GM19438 (cell line): ENCODE data around the gene UVRAG.

Experiments
- ATAC-seq: cut with Tn5 transposase; IDR thresholded peaks from one replicate; pipeline ENCODE4 v1.9.1; 2021; ENCODE audit warnings: low read depth; ENCODE audit not compliant: unreplicated experiment

Gene UVRAG

DNA sequence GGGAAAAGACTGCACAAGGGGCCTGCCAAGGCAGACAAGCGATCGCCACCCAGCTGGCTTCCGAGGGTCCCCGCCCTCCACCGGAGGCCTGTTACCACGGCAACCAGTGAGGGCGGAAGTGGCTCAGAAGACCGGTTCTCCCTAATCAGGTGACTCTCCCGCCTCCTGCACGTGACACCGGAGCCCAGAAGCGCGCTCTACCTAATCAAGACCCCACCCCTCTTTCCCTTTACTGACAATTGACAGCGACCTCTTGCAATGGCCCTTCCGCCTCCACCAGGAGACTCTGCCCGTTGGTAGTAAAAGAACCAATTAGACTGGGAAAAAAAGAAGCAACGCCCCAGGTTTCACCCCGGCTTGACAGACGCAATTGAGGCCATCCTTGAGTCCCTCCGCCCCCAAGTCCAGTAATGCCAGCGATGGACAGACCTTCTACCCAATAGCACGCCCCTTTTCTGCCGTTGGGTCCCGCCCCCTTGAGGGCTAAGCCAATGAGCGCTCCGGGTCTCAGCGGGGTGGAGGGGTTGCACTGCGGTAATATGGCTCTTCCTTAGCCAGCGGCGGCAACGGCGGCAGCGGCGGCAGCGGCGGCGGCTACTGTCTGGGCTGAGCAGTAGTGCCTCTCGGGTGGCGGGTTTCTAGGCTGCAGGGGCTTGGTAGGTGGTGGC is at the start of gene UVRAG:
Gene UVRAG, plus strand, starts transcription at position 534 of the 668 bp plus-strand sequence. CDS start 198 bp downstream, outside the sequence.
- ATAC-seq, result peak; percentile 83

GRCh38 chr11:75766443-75767227 is 48.4 kb upstream of the UVRAG start:
- no peak for ATAC-seq

DNA sequence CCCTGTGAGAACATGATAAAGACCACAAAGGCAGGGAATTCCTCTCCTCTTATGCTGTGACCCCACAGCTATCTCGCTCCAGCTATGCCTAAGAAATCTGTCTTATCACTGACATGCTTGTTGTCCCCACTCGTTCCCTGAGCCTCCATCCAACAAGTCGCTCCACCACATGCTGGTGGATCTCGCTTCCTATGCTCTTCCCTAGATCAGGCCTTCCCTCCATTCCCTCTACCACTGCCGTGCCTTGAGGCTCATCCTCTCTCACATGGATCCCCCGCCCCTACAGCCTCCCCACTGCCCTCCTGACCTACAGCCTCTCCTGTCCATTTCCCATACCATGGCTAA is 47.8 kb upstream of the UVRAG start:
- ATAC-seq, result no peak

DNA sequence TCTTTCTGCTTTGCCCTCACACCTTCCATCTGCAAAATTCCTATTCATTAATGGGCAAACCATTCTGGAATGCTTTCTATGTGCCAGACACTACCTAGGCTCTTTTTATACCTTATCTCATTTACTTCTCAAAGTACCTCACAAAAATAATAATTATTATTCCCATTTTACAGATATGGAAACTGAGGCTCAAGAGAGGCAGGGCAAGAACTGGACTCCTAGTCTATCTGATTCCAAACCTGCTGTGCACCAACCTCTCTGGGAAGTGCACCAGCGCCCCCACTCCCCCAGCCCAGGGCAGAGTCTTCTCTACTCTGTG is 47.3 kb upstream of the UVRAG start:
- no peak for ATAC-seq

GRCh38 chr11:75768112-75768908 is 46.7 kb upstream of the UVRAG start, which contains the start of gene DGAT2:
Gene DGAT2 (plus strand): TSS chr11:75768778. CDS start chr11:75768992, 214 bp downstream.
- ATAC-seq, result peak; percentile 71

DNA sequence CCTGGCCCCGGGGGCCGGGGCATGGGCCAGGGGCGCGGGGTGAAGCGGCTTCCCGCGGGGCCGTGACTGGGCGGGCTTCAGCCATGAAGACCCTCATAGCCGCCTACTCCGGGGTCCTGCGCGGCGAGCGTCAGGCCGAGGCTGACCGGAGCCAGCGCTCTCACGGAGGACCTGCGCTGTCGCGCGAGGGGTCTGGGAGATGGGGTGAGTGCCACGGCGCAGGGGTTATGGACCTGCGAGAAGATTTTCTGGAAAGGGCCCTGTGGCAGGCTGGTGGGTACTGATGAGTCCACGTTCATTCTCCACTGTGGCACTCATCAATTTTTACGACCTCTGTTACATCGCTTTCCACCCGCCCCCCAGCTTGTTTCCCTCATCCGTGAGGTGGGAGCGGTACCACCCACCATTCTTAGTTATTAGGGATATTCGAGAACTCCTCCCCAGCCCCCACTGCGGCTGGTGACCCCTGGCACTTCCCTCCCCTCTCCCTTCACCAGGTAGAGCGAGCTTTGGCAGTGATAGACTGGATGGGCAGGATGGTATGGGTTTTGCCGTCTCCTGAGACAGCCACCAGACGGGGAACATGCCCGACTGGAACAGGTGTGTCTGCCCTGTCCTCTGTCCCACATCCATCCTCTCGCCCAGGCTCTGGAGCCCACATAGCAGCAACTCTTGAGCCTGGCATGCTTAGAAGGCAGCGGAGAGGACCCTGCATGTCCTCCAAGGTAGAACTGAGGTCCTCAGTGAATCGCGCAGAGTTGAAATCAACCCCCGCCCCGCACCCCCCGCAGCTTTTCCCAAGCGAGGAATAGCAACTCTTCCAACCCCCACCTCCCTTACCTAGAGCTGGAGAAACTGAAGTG is 45.9 kb upstream of the UVRAG start:
- ATAC-seq, result no peak

DNA sequence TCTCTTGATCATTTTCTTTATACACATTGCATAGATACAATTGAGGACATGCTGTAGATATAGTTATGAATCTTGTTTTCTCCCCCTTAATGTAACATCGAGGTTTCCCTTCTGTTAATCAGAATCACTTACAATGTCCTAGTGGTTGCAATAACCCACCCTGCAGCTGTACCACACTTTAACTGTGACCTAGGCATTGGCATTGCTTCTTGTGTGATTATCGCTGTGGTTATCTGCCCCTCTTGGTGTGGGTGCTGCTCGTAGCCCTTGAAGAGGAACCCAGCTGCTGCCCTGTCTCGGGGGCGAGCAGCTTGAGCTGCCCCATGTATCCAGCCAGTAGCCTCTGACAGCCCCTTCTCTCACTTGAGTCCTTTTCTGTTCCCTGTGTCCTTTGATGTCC is 44.9 kb upstream of the UVRAG start:
- no peak for ATAC-seq

DNA sequence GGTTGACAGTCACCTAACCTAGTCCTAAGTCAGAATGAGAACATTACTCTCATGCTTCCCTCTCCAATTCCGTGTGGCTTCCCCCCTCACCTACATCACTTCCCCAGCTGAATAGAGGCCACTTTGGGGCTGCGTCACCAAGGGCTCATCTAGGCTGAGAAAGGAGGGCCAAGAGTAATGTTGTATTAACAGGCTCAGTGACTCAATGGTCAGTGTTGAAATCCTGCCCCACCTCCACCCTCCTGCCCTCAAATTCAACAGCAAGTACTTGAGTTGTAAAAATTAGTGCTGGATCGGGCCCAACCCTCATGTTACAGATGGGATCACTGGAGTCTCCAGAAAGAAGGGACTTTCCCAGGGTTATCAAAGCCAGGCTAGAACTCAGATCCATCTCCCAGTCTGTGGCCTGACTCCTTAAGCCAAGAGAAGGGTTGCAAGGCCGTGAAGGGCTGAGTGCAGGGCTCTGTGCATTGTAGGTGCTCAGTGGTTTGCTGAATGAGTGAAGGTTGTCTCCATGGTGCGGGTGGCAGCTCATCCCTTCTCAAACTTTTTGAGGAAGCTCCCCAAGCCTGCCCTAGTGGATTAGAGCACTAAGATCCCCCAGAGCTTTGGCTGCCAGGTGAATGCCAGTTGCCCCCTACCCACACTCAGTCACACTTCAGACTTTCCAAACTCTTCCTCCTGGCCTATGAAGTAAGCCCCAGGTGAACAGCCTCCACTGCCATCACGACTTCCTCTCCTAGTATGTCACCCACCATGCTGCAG is 43.2 kb upstream of the UVRAG start:
- ATAC-seq, result no peak

GRCh38 chr11:75773595-75774353 is 41.2 kb upstream of the UVRAG start:
- peak; percentile 72 for ATAC-seq

- no peak for ATAC-seq
Observed at GRCh38 chr11:75775056-75775455, 40.0 kb upstream of the UVRAG start.

GRCh38 chr11:75776546-75776945 is 38.5 kb upstream of the UVRAG start:
- ATAC-seq, result no peak

DNA sequence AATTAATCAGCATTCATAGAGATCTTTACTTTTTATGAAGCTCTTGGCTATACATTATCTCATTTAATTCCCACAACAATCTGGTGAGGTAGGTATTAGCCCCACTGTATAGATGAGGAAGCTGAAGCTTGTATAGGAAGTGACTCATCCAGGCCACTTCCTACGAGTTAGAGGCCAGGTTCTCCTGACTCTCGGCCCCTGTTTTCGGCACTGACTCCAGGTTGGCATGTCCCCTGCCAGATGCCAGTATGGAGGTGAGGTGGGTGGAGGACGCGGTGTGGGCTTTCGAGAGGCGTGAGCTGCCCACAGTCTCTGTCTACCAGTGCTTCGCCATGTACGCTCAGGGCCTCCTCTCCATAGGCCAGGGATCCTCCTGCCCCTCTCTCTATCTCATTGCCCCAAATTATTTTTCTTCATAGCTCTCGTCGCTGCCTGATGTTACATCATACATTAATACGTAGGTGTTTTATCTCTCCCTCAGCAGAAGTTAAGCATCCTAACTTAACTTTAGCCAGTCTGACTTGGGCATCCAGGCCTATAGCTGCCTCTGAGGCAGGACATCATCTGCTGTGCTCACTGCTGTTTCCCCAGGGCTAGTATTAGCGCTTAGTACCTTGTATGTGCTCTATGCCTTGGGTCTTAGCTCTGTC is 37.4 kb upstream of the UVRAG start:
- ATAC-seq, result no peak

DNA sequence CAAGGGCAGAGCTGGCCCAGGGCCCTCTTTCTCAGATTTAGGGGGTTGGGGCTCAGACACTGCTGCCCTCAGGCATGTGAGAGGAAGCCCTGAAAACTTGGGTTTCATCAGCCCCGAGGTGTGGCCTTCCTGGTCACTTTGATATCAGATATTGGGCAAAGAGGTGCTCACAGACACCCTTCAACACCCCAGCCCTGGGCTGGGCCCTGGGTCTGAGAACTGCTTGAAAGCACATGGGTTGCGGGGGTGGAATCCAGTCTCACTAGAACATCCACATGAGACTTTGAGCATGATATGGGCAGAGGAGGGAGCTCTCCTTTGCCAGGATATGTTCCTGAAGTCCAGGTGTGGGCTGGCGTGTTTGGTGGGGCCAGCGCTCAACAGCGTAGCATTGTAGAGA is 36.0 kb upstream of the UVRAG start:
- ATAC-seq, result no peak

GRCh38 chr11:75779960-75780359 is 35.0 kb upstream of the UVRAG start:
- ATAC-seq, result no peak

DNA sequence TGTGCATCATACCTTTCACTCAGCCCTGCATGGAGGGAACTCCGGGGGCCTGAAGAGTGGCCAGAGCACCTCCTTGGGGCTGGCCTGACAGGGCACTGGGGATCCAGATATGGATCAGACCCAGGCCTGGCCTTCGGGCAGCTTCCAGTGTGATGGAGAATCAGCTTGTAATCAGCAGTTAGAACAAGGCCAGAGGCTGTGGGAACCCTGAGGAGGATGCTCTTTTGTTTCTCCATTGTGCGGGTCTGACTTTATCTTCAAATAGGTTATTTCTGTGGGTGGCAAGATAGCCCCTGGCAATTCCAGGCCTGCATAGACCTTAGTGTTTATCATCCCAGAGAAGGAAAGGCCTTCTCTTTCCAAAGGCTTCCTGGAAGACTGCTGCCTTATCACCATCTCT is 34.1 kb upstream of the UVRAG start:
- no peak for ATAC-seq

DNA sequence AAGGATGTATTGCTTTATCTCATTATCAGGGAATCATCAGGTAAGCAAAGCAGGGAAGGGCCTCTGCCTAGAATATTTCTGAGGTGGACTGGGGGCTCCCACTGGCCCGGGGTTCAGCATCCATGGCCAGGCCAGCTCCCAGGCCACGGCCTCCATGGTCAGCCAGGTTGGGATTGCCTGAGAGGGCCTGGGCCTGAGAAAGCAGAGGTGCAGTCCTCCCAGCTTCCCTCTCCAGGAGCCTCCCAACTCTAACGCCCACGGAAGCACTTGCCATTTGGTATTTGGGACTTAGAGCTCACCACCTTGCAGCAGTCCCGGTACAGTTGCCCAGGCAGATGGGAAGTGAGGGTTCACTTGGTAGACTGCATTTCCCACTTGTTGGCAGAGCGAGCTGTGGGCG is 33.7 kb upstream of the UVRAG start:
- ATAC-seq, result no peak

GRCh38 chr11:75781831-75782230 is 33.2 kb upstream of the UVRAG start:
- no peak for ATAC-seq

GRCh38 chr11:75782540-75783263 is 32.3 kb upstream of the UVRAG start:
- no peak for ATAC-seq
